Measurements from ENCODE around the gene CNOT6.

The CNOT6 gene

DNA sequence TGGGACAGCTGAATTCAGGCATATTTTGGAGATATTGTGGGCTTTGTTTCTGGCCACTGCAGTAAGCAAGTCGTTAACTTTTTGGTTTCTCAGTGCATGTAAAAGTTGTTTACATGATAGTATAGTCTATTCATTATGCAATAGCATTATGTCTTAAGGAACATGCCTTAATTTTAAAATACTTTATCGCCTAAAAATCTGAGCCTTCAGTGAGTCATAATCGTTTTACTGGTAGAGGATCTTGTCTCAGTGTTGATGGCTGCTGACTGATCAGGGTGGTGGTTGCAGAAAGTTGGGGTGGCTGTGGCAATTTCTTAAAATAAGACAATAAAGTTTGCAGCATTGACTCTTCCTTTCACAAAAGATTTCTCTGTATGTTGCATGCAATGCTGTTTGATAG lies 92.0 kb downstream of the CNOT6 start:
- no peak for DNase-seq

DNA sequence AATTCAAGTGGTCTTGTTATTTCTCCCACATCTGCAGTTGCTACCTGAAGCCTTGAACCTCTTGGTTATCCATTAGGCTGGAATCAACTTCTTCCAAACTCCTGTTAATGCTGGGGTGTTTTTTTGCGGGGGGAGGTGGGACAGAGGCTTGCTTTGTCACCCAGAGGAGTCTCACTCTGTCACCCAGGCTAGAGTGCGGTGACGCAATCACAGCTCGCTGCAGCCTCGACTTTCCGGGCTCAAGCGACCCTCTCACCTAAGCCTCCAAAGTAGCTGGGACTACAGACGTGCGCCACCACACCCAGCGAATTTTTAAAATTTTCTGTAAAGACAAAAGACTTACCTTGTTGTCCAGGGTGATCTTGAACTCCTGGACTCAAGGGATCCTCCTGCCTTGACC lies 92.7 kb downstream of the CNOT6 start:
- DNase-seq, result no peak

DNA sequence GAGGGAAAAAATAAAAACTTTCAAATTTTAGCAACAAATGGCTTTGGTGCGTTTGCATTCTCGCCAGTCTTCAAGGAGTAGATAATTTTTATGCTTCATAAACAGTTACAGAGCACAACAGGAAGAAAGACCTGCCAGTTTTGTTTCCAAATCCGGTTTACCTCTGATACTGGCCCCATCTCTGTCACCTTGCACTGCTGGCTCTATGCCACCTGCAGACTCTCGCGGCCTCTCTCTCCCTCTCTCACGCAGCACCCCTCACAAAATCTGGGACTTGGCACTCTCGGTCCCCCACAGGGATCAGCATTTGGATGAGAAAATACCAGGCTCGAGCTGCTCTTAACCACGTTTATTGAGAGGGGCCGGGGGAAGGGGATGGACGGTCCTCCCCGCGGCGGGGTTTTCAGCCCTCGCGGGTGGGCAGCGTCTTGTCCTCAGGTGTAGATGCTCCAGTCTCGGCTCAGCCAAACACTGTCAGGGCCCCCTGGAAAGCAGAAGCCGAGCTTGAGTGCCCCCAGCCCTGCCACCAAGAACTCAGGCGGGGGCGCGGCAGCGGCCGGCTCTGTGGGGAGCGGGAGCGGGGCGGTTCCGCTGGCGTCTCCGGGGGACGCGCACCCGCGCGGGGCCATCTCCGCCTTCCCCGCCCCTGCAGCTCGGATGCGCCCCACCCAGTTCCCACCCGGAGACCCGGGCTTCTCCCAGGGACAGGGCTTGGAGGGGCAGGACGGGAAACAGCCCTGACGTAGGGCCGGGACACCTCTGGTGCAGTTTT lies 95.8 kb downstream of the CNOT6 start:
- no peak for DNase-seq

DNA sequence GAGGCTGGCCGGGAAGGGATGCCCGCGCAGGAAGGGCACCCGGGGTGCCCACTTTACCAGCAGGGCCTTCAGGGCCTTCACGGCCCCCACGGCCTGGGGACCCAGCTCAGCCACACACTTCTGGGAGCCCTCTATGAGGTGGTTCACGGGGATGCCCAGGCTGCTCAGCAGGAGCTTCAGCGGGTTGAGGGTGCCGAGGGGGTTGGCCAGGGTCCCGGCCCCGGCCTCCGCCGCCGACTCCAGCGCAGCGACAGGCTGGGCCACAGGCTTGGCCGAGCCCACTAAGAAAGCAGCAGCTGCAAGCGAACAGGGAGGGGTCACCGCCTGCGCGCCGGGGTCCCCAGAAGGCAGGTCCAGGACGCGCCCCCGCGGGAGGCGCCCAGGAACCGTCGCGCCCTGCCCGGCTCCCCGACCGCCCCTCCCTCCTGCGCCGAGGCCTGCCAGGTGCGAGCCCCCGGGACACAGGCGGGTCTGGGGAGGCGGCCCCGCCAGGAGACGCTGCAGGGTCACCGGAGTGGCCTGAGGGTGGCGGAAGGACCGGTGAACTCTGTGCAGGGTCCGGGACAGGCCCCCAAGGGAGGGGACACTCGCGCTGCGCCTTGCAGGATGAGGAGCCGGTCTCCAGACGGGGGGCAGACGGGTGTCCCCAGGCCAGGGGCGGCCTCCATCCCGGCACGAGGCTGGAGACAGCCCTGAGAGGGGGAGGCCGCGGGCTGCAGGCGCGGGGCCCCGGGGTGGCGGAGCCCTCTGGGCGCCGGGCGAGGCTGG lies 96.5 kb downstream of the CNOT6 start:
- DNase-seq, result no peak

DNA sequence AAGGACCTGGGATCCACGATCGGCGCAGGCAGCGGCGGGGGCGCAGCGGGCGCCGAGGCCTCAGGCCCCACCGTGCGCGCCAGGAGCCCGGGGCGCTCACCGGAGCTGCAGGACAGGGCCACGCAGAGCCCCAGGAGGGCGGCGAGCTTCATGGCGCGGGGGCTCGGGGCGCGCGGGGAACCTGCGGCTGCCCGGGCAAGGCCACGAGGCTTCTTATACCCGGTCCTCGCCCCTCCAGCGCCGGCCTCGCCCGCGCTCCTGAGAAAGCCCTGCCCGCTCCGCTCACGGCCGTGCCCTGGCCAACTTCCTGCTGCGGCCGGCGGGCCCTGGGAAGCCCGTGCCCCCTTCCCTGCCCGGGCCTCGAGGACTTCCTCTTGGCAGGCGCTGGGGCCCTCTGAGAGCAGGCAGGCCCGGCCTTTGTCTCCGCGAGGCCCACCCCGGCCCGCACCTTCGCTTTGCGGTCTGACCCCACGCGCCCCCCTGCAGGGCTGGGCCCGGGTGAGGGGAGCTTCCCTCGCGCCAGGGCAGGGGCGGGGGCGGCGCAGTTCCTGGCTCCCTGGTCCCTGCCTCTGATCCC lies 97.2 kb downstream of the CNOT6 start, which contains the start of gene SCGB3A1:
Gene SCGB3A1, minus strand, starts transcription at position 189 of the 577 bp plus-strand sequence. Its CDS starts 37 bp downstream, at position 152.
- DNase-seq, result no peak

DNA sequence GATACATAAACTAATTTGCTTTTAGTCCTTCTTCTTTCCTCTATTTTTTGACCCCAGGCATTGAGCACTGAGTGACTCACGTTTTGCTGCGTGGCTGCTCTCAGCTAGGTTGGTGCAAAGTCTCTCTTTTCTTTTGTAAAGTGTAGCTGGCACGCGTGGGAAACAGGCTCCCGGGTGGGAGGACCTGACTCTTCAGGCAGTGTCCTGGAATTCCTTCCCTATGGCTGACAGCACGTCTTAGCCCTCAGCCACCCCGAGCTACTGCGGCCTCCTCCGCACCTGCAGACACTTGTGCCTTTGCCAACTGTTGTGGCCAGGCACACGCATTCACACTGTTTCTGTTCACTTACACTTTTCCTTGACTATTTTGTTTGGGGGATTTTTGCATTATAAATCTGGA lies 98.0 kb downstream of the CNOT6 start:
- no peak for DNase-seq

DNA sequence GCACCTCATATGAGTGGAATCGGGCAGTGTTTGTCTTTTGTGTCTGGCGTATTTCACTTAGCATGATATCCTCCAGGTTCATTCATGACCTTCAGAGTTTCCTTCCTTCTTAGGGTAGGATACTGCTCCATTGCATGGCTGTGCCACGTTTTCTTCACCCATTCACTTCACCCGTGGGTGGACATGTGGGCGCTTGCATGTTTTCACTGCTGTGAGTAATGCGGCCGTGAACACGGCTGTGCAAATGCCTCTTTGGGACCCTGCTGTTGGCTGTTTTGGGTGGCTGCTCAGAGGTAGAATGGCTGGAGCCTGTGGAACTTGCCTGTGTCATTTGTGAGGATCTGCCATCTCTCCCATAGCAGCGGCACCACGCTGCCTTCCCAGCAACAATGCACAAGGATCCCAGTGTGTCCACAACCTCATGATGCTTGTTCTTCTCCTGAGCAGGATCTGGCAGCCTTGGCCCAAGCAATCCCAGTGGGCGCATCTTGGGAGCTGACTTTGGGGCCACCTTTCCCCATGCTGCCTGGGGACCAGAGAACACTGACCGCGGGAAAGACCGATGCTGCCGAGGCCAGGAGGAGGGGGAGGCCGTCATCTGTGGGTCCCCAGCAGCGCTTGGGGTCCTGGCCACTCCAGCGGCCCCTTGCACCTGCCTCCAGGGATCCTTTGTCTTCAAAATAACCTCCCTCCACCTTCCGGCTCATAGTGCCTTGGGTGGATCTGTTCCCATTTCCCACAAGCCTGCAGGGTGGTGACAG lies 99.4 kb downstream of the CNOT6 start:
- DNase-seq, result no peak

DNA sequence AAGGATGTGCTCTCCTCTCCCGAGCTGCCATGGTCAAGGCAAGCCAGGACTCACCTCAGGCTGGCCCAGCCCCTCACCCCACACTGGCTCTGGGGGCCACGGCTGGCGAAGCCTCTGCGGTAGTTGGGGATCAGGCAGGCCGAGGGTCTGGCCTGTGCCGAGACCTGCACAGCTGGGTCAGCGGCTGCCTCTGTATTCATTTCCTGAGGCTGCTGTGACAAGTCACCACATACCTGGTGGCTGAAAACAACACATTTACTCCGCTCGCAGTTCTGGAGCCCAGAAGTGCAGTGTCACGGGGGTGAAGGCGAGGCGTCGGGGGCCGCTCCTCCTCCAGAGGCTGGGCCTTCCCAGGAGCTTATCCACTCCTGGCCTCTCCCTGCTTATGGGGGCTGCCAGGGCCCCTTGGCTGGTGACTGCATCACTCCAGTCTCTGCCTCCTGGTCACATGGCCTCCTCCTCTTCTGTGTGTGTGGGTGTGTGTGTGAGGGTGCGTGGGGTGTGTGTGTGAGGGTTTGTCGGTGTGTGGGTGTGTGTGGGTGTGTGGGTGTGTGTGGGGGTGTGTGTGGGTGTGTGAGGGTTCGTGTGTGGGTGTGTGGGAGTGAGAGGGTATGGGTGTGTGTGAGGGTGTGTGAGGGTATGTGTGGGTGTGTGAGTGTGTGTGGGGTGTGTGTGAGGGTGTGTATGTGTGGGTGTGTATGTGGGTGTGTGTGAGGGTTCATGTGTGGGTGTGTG lies 100.3 kb downstream of the CNOT6 start:
- DNase-seq, result no peak

DNA sequence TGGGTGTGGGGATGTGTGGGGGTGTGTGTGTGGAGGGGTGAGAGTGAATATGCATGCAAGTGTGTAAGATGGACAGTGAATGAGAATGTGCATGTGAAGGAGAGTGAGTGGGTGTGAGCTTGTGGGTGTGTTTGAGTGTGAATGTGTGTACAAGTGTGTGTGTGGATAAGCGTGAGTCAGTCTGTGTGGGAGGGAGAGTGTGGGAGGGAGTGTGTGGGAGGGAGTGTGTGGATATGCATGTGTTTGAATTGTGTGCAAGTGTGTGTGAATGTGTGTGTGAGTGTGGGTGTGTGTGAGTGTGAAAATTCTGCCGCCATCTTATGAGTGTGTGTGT lies 100.8 kb downstream of the CNOT6 start:
- DNase-seq, result no peak

DNA sequence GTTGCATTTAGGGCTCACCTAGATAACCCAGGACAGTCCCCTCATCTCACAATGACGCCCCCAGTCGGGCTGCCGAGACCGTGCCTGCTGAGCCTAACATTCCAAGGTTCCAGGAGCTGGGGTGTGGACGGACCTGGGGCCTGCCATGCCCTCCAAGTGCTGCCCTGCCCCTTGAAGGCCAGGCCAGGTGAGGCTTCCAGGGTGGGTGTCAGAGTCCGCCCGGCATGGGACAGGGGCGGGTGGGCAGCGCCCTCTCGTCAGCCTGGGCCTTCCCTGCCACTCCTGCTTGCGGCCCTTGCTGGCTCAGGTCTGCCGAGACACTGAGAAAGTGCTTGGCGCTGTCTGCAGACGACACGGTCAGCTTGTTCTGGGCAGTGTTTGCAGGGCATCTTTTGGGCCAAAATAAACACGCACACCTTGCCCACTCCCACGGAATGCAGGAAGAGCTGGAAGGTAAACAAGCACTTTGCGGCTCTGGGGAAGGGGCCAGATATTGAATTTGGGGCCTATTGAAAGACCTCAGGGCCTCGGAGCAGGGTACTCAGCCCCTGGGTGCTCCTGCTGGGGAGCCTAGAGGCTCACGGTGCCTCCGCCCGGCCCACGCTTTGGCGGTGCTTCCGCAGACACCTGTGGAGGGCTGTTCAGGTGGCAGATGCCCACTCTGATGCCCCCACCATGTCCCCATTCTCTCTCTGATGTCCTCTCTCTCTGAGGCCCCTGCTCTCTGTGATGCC lies 101.4 kb downstream of the CNOT6 start:
- no peak for DNase-seq

DNA sequence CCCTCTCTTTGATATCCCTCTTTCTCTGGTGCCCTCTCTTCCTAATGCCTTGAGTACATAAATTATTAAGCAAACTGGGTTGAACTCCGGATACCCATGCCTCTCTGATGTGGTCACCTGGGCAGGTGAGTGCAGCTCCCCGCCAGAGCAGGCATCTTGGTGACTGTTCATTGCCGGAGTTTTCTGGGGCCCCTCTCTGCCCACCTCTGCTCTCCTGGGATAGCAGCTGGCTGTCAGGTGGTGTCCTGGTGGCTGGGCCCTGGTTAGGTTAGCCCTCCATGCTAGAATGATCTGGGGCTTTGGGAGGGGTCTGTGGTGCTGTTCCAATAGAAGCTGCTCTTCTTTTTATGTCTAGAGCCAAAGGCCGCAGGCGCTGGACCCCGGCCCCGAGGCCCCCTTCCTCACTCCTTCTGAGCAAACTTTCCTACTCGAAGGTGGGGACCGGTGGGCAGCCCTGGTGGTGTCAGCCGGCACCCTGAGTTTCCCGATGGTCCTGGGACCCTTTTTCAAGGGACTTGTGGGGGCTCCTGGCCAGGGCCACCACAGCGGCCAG lies 102.0 kb downstream of the CNOT6 start:
- DNase-seq, result no peak

DNA sequence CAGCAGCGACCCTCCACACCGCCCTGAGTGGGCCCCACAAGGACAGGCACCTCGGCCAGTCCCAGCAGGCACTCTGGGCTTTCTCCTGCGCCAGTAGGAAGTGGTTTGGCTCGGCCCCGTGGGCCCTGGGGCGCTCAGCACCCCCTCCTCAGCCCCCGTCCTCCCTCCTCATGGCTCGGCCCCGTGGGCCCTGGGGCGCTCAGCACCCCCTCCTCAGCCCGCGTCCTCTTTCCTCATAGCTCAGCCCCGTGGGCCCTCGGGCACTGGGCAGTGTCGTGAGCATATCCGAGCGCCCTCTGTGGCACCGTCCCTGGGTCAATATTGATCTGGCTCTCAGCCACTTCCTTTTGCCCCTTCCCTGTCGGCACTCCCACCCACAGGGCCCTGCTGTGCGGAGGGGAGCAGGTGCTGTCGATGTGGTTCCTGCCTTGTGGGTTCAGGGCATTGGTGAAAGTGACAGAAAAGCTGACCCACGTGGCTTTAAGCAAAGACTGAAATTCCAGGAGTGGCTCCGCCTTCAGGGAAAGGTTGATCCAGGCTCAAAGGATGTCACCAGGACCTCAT lies 102.6 kb downstream of the CNOT6 start:
- no peak for DNase-seq

DNA sequence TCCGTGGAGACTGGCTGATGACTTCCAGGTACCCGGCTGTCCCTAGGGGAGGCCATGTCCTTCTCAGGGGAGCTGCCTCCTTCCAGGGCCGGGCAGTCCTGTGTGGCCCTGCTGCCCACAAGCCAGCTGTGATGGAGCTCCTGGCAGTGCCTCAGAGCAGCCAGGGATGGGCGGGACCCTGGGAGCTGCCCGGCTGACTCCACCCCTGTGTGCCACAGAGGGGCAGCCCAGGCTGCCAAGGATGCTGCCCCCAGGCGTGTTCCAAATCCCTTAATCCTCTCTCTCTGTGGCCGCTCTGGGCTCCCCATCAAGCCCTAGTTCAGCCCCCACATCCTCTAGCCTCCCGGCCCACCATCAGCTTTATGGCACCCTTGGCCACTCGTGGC lies 104.1 kb downstream of the CNOT6 start:
- no peak for DNase-seq

DNA sequence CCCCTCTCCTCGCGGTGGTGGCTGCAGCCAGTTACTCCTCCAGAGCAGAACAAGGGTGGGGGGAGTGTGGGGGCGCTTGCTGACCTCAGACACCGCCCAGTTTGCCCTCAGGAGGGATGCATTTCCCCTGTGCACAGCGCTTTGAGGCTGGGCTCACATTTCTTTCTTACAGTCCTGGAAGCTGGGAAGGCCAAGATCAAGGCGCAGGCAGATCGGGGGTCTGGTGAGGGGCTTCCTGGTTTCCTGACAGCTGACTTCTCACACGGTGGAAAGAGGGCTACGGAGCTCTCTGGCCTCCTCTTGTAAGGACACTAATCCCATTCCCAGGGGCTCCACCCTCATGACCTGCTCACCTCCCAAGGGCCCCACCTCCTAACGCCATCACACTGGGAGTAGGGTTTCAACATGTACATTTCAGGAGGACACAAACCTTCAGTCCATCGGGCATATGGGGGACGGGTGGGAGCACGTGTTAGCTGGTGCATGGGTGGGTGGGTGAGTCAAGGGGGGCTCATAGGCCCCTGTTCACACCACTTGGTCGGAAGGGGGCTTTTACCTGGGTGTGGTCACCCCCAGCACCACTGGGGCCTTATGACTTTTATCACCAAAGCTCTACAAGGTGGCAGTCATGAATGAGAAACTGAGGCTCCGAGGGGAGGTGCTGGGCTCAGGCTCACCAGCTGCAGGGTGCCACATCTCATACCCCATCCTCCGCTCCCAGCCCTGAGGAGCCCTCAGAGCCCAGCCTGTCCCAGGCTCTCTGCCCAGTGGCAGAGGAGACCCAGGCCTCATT lies 104.8 kb downstream of the CNOT6 start:
- no peak for DNase-seq

DNA sequence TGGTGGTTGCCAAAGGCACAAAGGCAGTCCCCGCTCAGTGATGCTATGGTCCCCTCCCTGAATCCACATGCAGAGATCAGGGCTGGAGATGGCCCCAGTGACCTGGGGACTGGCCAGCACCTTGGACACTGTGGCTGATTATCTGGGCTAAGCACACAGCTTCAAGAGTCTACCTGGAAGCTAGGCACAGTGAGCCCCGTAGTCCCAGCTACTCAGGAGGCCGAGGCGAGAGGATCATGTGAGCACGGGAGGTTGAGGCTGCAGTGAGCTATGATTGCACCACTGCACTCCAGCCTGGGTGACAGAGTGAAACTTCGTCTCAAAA lies 105.4 kb downstream of the CNOT6 start:
- DNase-seq, result no peak

DNA sequence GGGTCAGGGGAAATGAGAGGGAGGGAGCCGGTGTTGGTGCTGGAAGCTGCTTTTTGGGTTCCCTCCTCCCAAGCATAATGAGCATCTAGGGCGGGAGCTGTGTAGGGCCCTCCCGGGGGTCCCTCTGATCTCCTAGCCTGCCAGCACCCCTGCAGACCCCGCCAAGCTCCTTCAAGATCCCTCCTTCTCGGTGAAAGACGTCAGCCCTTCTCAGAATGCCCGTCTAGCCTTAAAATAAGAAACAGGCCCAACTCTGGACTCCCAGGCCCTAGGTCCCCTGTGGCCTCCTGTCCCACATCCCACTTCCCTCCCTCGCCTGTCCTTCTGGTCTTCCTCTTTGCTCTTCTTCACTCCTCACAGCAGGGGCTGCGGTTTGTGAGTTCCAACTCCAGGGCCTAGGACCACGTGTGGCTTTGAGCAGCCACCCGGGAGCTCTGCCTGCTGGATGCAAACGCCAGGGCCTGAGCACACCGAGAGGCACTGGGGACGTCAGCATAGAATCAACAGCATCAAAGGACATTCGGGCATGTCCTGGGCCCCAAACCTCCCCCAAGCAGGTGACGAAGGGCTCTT lies 105.9 kb downstream of the CNOT6 start:
- DNase-seq, result no peak

DNA sequence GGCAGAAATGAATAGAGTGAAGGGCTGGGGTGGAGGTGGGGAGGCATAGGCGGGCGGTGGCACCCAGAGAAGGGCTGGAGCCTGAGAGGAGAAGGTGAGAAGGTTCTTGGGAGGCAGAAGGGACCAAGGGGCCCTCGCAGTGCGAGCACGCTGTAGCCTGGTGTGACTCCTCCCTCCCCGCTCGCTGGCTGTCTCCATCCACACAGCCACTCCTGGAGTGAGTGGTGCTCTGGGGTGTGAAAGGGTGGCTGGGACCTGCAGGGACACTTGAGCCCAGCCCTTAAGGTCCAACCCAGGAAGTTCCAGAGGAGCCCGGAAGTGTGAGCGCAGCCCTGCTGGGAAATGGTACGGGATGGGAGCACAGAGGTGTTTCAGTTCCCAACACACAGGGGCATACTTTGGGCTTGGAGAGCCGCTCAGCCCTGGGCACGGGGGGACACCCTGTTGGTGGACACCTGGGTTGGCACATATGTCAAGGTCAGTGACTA lies 106.4 kb downstream of the CNOT6 start:
- no peak for DNase-seq

DNA sequence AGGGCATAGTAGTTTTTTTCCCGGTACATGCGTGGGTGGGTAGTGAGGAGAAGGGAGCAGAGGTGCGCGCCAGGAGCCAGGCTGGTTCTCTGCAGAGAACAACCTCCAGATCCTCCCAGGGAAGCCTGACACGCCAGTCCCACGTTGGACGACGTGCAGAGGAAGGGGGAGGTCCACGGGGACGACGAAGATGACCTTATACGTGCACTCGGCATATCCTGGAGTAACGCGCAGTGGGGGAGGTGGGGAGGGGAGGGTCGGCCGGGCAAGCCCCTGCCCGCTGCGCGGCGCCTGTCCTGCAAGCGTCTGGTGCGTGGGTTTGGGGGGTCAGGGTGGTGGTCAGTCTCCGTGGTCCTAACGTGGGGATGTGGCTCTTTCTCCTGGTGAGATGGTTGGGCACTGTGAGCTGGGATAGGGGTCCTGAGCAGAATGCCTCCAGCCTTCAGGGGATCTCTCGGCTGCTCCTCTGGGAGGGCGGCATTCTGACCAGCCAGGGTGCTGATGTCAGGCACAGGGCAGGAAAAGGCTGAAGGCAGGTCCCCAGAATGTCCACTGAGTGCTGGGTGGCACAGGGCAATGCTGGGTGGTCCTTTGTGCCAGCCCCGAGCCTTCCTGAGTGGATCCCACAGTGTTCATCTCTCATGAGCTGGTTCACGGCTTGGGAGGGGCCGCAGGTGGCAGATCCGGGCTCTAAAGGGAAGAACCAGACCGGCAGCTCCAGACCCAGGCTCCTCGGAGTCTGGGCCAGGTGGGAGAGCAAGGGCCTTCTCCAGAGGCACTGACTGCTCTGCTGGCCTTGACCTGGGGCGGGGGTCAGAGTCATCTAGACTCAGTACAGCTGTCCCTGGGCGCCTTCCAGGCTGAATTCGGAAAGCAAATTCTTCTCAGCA lies 107.7 kb downstream of the CNOT6 start:
- no peak for DNase-seq

DNA sequence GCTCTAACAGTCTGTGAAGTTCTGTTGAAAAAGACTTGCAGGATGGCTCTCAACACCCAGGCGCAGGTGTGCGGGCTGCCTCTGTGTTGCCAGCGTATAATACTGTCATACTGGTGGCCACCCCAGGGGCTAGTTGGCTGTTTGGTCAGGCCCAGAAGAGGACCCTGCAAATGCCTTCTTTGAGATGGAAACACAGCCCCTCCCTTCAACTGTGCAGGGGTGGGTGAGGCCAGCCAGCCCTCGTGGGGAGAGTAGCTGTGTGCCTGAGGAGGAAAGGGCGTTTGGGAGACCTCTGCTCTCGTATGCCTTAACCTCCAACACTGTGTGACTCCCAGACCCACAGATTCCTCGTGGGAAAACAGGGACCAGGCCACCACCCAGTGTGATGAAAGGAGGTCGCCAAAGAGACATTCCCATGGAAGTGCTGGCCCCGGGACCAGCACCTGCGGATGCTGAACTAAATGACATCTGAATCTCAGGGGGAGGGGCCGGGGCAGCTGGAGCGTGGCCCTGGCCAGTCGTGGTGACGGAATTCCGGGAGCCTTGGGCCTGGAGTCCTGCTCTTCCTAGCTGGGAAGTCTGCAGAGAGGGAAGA lies 108.4 kb downstream of the CNOT6 start:
- no peak for DNase-seq
